CD4-positive, alpha-beta memory T cell (primary cell): ENCODE results near the gene MARK3. TPM values are rescaled to one million over a fixed set of nuclear protein-coding genes. Genes with fewer than 3 reads are reported as not detected.

Experiments used
- CTCF ChIA-PET: fragments of 350-600 bp; sonication (Branson Sonifier 250); formaldehyde crosslinking; loops from one replicate; lab custom pipeline; 2021; ENCODE audit warnings: inconsistent platforms; ENCODE audit not compliant: partially characterized antibody; lab: Charles Lee
- POLR2A ChIA-PET: fragments of 350-600 bp; sonication (Branson Sonifier 250); formaldehyde crosslinking; loops from one replicate; lab custom pipeline; 2021; ENCODE audit not compliant: partially characterized antibody; lab: Charles Lee
- DNase-seq, 5 donors: peaks; one replicate each; pipeline versions ENCODE4 v3.0.0 to v3.0.0-alpha.2; 2020 to 2022; ENCODE audit warnings: mixed read lengths in 1 of 5
- H3K27ac ChIP-seq: one replicate; pipeline ENCODE4 v1.7.0; 2013; ENCODE audit warnings: low read depth, low read length
- H3K27me3 ChIP-seq: 2 replicates; pipeline ENCODE4 v1.7.0; 2013; ENCODE audit warnings: mild to moderate bottlenecking, low read length, moderate library complexity; ENCODE audit not compliant: insufficient read depth
- H3K36me3 ChIP-seq: 2 replicates; pipeline ENCODE4 v1.7.0; 2013; ENCODE audit warnings: mild to moderate bottlenecking, low read length, moderate library complexity; ENCODE audit not compliant: insufficient read depth
- H3K4me1 ChIP-seq: 2 replicates; pipeline ENCODE4 v1.7.0; 2013; ENCODE audit warnings: mild to moderate bottlenecking, low read length, moderate library complexity; ENCODE audit not compliant: insufficient read depth
- H3K4me3 ChIP-seq, 2 donors: one replicate each; pipeline ENCODE4 v1.7.0; 2013; ENCODE audit warnings: low read length in 2 of 2, mild to moderate bottlenecking in 1 of 2
- H3K9me3 ChIP-seq, 2 donors: one replicate each; pipeline ENCODE4 v1.7.0; 2013; ENCODE audit warnings: low read length in 2 of 2, control low read depth in 1 of 2; ENCODE audit not compliant: control insufficient read depth in 1 of 2
- H3K27ac Mint-ChIP-seq, 7 donors: one replicate each; pipeline ENCODE4 v1.8.0; 2020 to 2021; ENCODE audit warnings: mixed read lengths in 7 of 7, mild to moderate bottlenecking in 6 of 7, inconsistent platforms in 3 of 7, moderate library complexity in 3 of 7
- H3K27me3 Mint-ChIP-seq, 2 donors: one replicate each; pipeline ENCODE4 v1.8.0; 2020 to 2021; ENCODE audit warnings: mixed read lengths in 2 of 2
- H3K36me3 Mint-ChIP-seq, 2 donors: one replicate each; pipeline ENCODE4 v1.8.0; 2020 to 2021; ENCODE audit warnings: mixed read lengths in 2 of 2, inconsistent platforms in 1 of 2, mild to moderate bottlenecking in 1 of 2
- H3K4me1 Mint-ChIP-seq, 4 donors: one replicate each; pipeline ENCODE4 v1.8.0; 2020 to 2021; ENCODE audit warnings: mixed read lengths in 4 of 4, mild to moderate bottlenecking in 1 of 4
- H3K4me3 Mint-ChIP-seq, 8 donors: one replicate each; pipeline ENCODE4 v1.8.0; 2020 to 2021; ENCODE audit warnings: mixed read lengths in 8 of 8, mild to moderate bottlenecking in 7 of 8, moderate library complexity in 6 of 8, inconsistent platforms in 3 of 8
- H3K9me3 Mint-ChIP-seq, 8 donors: one replicate each; pipeline ENCODE4 v1.8.0; 2020 to 2021; ENCODE audit warnings: mixed read lengths in 8 of 8, mild to moderate bottlenecking in 5 of 8, inconsistent platforms in 3 of 8, moderate library complexity in 1 of 8
- intact Hi-C: fragments of 100-400 bp; cut with micrococcal nuclease; formaldehyde crosslinking; loops from one replicate; pipeline ENCODE4 v1.15.1; 2023
- polyA plus RNA-seq, 2 donors: library from polyadenylated mRNA; unstranded; fragments of 300-500 nt; fragmentation: Illumina TruSeq; gene quantifications; one replicate each; pipeline ENCODE4 v1.2.3, GENCODE V29; 2021
- total RNA-seq, 2 experiments: library from RNA; stranded (reverse); gene quantifications; one replicate each; pipeline ENCODE4 v1.2.3, GENCODE V29; 2021

Gene MARK3
- total and polyA plus RNA-seq, 4 experiments from 2014 or later: 18.4 to 113 (median 76.2) TPM

DNA sequence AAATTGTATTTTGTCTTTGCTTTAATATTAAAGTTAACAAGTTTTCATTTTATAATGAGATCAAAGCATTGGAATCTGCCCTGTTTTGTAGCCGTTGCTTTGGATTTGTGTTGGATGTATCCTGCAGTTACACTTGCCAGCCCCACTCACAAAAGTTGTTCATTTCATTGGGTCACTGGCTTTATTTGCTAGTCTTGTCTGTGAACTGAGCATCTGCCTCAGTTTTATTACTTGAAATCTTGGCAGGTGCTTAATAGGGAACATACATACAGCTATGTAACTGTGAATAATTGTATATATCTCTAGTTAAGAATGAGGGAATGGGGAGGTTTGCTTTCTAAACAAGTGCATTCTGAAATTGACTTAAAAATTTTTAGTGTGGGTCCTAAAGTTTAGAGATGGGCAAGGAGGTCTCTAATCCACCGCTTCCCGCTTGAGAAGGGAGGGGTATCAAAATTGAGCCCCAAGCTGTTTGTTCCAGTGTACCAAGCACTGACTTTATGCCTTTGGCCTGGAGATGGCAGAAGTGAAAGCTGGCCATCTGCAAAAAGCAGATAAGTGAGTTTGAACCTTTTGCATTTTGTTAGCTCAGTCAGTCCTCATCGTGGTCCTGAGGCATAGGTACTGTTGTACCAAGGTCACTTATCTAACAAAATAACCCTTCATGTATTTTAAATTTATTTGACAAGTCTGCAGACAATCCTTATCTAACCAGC is 41.9 kb upstream of the MARK3 start:
- H3K4me1 ChIP-seq: peaks cover 14% of the 10 kb centered on the region
- H3K36me3 Mint-ChIP-seq: peaks cover 51 to 73% of the 10 kb centered on the region in 2 donors
- ChIA-PET CTCF (interaction anchor here (1.3 to 2.9 kb wide), 4 partner anchors 10 to 52 kb away, joined by 4 to 12 read pairs (median 4); no protein-coding TSS in a partner anchor), POLR2A (interaction anchor here (1.2 to 4.1 kb wide), 3 partner anchors 10 to 43 kb away, joined by 3 to 51 read pairs (median 4); partner anchors contain the start of genes EIF5 and MARK3)
- intact Hi-C loops: no loop called here
- no peak for DNase-seq
- no peaks in the 10 kb centered on the region for H3K27me3 Mint-ChIP-seq
- H3K4me1 Mint-ChIP-seq: peaks cover 10 to 46% (median 23%) of the 10 kb centered on the region in 4 donors
- H3K27me3 ChIP-seq: no peaks in the 10 kb centered on the region
- no peak overlapping the region for H3K4me3 ChIP-seq
- no peak overlapping the region for H3K27ac ChIP-seq
- H3K4me3 Mint-ChIP-seq: no peak overlapping the region
- H3K9me3 Mint-ChIP-seq: peaks cover 0 to 8% (median 0%) of the 10 kb centered on the region in 8 donors
- peaks cover 63% of the 10 kb centered on the region for H3K36me3 ChIP-seq
- peak overlapping the region in 2 of 7 donors; percentile 46 to 99 for H3K27ac Mint-ChIP-seq
- no peaks in the 10 kb centered on the region for H3K9me3 ChIP-seq

DNA sequence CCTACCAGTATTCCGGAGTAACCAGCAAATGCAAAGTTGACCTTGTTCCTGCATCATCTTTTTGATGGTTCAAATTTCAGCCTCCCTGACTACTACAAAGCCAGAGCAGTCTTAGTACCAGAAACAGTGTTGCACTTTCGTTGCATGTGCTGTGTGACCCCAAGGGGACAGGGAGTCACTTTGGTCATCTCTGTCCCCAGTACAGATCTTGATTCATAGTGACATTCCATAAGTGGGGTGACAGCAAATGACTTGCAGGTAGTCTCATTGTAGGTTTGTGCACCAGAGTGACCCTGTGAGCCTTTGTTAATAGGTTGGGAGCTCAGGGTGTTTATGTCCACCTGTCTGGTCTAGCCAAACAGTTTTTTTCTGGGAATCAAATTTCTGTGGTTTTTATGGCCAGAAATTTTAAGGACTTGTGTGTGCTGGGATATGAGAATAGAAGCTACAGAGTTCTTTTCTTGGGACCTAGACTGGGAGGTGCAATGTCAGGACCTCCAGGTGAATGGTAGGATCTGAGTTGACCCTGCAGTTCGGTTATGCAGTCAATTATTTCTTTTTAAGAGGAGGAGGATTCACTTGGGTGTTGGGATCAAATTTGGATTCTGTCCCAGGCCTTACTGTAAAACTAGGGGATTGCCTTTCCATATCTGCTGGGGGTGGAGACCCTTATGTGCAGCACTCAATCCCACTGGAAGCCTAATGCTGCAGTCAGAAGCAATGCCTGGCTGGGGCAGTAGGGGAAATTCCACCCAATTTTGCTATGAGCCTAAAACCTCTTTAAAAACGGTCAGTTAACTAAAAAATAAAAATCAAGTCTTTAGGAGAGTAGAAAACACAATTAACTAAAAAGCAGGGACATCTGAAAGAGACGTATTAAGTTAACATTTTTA is 41.1 kb upstream of the MARK3 start:
- Histone ChIP-seq H3K9me3 (no peaks in the 10 kb centered on the region), H3K27me3 (no peaks in the 10 kb centered on the region), H3K4me3 (no peak overlapping the region), H3K36me3 (peaks cover 55% of the 10 kb centered on the region), H3K4me1 (peaks cover 14% of the 10 kb centered on the region), H3K27ac (no peak overlapping the region)
- DNase-seq: no peak
- H3K27ac Mint-ChIP-seq: peak overlapping the region in 3 of 7 donors; percentile 46 to 99 (median 78)
- no peaks in the 10 kb centered on the region for H3K27me3 Mint-ChIP-seq
- intact Hi-C loops: no loop called here
- ChIA-PET POLR2A (interaction anchor here (0.7 to 4.1 kb wide), 4 partner anchors 7 to 46 kb away, joined by 3 to 51 read pairs (median 4); partner anchors contain the start of genes EIF5 and MARK3), CTCF (interaction anchor here (1.3 to 2.9 kb wide), 3 partner anchors 11 to 53 kb away, joined by 4 to 12 read pairs (median 4); no protein-coding TSS in a partner anchor)
- peaks cover 43 to 65% of the 10 kb centered on the region in 2 donors for H3K36me3 Mint-ChIP-seq
- H3K4me3 Mint-ChIP-seq: no peak overlapping the region
- H3K4me1 Mint-ChIP-seq: peaks cover 6 to 38% (median 16%) of the 10 kb centered on the region in 4 donors
- H3K9me3 Mint-ChIP-seq: peaks cover 0 to 4% (median 0%) of the 10 kb centered on the region in 8 donors

DNA sequence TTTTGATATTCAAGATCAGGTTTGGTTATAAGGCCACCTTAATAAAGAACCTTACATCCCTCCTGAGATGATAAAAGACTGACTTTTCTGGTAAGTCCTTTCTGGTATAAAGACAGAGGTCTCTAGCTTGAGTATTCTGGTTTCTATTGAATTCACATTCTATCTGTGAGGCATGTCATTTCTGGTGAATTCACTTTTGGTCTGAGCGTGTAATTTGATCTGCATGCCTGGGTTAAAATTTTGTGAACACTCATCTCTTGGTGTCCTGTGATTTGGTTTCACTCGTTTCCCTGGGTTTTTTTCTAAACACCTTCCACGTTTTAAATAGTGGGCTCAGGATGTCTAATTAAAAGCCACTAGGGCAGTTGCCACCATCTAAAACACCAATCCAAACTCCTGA is 38.9 kb upstream of the MARK3 start:
- Mint-ChIP-seq H3K4me3 (no peak overlapping the region), H3K4me1 (peaks cover 3 to 32% (median 6%) of the 10 kb centered on the region in 4 donors), H3K27me3 (no peaks in the 10 kb centered on the region), H3K9me3 (peaks cover 0 to 4% (median 0%) of the 10 kb centered on the region in 8 donors), H3K36me3 (peaks cover 23 to 44% of the 10 kb centered on the region in 2 donors), H3K27ac (peak overlapping the region in 2 of 7 donors; percentile 46 to 80)
- ChIA-PET POLR2A (interaction anchor here (1.0 kb wide), 2 partner anchors 12 to 13 kb away, joined by 3 to 9 read pairs; partner anchors contain the start of gene EIF5), CTCF (interaction anchor here (1.0 to 2.9 kb wide), 3 partner anchors 9 to 44 kb away, joined by 3 to 12 read pairs (median 4); no protein-coding TSS in a partner anchor)
- Histone ChIP-seq H3K27ac (no peak overlapping the region), H3K4me3 (no peak overlapping the region), H3K27me3 (no peaks in the 10 kb centered on the region), H3K9me3 (no peaks in the 10 kb centered on the region), H3K36me3 (peaks cover 33% of the 10 kb centered on the region), H3K4me1 (no peaks in the 10 kb centered on the region)
- no peak for DNase-seq
- intact Hi-C loops: no loop called here

DNA sequence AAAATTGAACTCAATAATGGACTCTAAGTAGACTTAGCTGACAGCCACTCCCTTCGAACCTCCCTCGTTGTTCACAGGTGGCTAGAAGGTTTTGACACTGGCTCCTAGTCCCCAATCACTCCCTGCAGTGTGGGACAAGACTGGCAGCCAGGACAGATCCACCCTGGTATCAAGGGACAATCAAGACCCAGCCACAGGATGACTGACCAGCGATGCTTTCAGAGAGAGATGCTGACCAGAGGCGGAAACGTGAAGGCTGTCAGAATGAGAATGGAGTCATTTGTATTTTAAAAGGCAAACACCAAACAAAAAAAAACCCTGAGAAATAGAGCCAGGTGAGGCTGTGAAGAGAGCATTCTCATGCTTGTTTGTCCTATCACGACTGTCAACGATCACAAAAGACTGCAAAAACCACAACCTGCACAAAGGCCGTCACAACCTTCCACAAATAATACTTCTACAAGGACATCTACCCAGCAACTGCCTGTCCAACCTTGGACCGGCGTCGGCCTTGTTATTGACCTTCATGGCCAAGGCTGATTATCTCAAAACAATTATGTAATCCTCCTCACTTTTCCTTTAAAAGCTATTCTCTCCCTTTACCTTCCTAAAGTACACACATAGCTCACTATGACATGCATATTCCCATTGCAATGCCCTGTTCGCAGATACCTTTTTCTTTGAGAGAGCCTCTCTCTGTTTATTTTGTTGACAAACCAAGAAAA is 38.0 kb upstream of the MARK3 start:
- Histone ChIP-seq H3K4me3 (no peak overlapping the region), H3K36me3 (peaks cover 24% of the 10 kb centered on the region), H3K4me1 (no peaks in the 10 kb centered on the region), H3K27me3 (no peaks in the 10 kb centered on the region), H3K27ac (no peak overlapping the region), H3K9me3 (no peaks in the 10 kb centered on the region)
- POLR2A ChIA-PET: interaction anchor here (0.8 to 1.0 kb wide), 3 partner anchors 13 to 14 kb away, joined by 3 to 9 read pairs (median 4); partner anchors contain the start of gene EIF5
- CTCF ChIA-PET: no interaction called here
- Mint-ChIP-seq H3K4me3 (peak overlapping the region in 1 of 8 donors; percentile 20), H3K9me3 (peaks cover 0 to 2% (median 0%) of the 10 kb centered on the region in 8 donors), H3K27me3 (peaks cover 0 to 2% of the 10 kb centered on the region in 2 donors), H3K36me3 (peaks cover 14 to 34% of the 10 kb centered on the region in 2 donors), H3K27ac (peak overlapping the region in 3 of 7 donors; percentile 4 to 80 (median 51)), H3K4me1 (peaks cover 1 to 24% (median 3%) of the 10 kb centered on the region in 4 donors)
- intact Hi-C loops: no loop called here
- DNase-seq: no peak

DNA sequence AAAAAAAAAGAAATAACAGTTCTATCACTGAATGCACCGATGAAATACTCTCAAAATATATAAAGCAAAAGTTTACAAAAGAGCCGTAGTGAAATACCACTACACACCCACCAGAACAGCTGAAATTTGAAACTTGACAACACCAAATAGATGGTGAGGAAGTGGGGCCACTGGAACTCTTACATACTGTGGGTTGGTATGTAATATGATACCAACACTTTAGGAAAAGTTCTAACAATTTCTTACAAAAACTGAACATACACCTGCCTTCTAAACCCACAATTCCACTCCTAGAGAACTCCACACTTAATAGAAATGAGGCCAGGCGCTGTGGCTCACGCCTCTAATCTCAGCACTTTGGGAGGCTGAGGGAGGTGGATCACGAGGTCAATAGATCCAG is 37.1 kb upstream of the MARK3 start:
- DNase-seq: no peak
- H3K4me3 Mint-ChIP-seq: no peak overlapping the region
- Histone ChIP-seq H3K27ac (no peak overlapping the region), H3K4me3 (no peak overlapping the region), H3K27me3 (no peaks in the 10 kb centered on the region), H3K36me3 (peaks cover 15% of the 10 kb centered on the region), H3K4me1 (no peaks in the 10 kb centered on the region), H3K9me3 (no peaks in the 10 kb centered on the region)
- ChIA-PET POLR2A (interaction anchor here (0.8 kb wide), 1 partner anchor 14 kb away, joined by 4 read pairs; the partner anchor contains the start of gene EIF5), CTCF (no interaction called here)
- H3K36me3 Mint-ChIP-seq: peaks cover 8 to 25% of the 10 kb centered on the region in 2 donors
- H3K27me3 Mint-ChIP-seq: peaks cover 0 to 4% of the 10 kb centered on the region in 2 donors
- H3K27ac Mint-ChIP-seq: peak overlapping the region in 1 of 7 donors; percentile 80
- intact Hi-C loops: no loop called here
- peaks cover 1 to 23% (median 2%) of the 10 kb centered on the region in 4 donors for H3K4me1 Mint-ChIP-seq
- H3K9me3 Mint-ChIP-seq: peaks cover 0 to 2% (median 0%) of the 10 kb centered on the region in 8 donors

DNA sequence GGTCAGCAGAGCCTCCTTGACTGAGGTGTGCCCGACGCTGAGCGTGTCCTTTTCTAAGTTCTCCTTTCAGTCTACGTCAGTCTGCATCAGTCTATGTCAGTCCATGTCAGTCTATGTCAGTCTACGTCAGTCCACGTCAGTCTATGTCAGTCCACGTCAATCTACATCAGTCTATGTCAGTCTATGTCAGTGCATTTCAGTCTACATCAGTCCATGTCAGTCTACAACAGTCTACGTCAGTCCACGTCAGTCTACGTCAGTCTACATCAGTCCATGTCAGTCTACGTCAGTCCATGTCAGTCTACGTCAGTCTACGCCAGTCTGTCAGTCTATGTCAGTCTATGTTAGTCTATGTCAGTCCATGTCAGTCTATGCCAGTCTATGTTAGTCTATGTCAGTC is 35.2 kb upstream of the MARK3 start:
- intact Hi-C loops: no loop called here
- POLR2A ChIA-PET: interaction anchor here (0.9 kb wide), 1 partner anchor 15 kb away, joined by 3 read pairs; no protein-coding TSS in a partner anchor
- H3K27me3 Mint-ChIP-seq: peaks cover 0 to 10% of the 10 kb centered on the region in 2 donors

More for the DNA sequence above, 35.2 kb upstream of the MARK3 start:
- peaks cover 0 to 8% (median 2%) of the 10 kb centered on the region in 4 donors for H3K4me1 Mint-ChIP-seq
- no peaks in the 10 kb centered on the region for H3K4me1 ChIP-seq
- no peaks in the 10 kb centered on the region for H3K9me3 ChIP-seq
- H3K27me3 ChIP-seq: no peaks in the 10 kb centered on the region
- no peaks in the 10 kb centered on the region for H3K36me3 ChIP-seq
- no peak overlapping the region for H3K4me3 ChIP-seq
- no peak overlapping the region for H3K27ac Mint-ChIP-seq
- peaks cover 3 to 7% of the 10 kb centered on the region in 2 donors for H3K36me3 Mint-ChIP-seq
- H3K4me3 Mint-ChIP-seq: no peak overlapping the region
- CTCF ChIA-PET: no interaction called here
- peaks cover 0 to 2% (median 0%) of the 10 kb centered on the region in 8 donors for H3K9me3 Mint-ChIP-seq
- no peak for DNase-seq
- no peak overlapping the region for H3K27ac ChIP-seq
